Suprapubic skin (tissue), 4 donors: ENCODE results near the gene PCBP2. TPM values are rescaled to one million over a fixed set of nuclear protein-coding genes. Genes with fewer than 3 reads are reported as not detected.
A peak's percentile ranks its signal among the peaks of the same experiment; 100 is the strongest.
"Not testable (repeated sequence)": the region's sequence is repeated elsewhere in the genome, so short reads cannot be mapped to it uniquely, and the experiment has no call there.

ENCODE experiments used
- DNase-seq, 2 donors: peaks; one replicate each; pipeline ENCODE4 v3.0.0-alpha.2; 2019; ENCODE audit warnings: low spot score in 2 of 2
- H3K27ac ChIP-seq: fragments of 200-600 bp; sonication (generic); one replicate; pipeline ENCODE4 v1.5.1; 2019
- H3K27me3 ChIP-seq: fragments of 200-600 bp; sonication (generic); one replicate; pipeline ENCODE4 v1.5.1; 2019
- H3K36me3 ChIP-seq: fragments of 200-600 bp; sonication (generic); one replicate; pipeline ENCODE4 v1.5.1; 2019
- H3K4me1 ChIP-seq: fragments of 200-600 bp; sonication (generic); one replicate; pipeline ENCODE4 v1.5.1; 2019
- H3K4me3 ChIP-seq: fragments of 200-600 bp; sonication (generic); one replicate; pipeline ENCODE4 v1.5.1; 2019; ENCODE audit warnings: mild to moderate bottlenecking
- H3K9me3 ChIP-seq: fragments of 200-600 bp; sonication (generic); one replicate; pipeline ENCODE4 v1.5.1; 2019
- CTCF ChIP-seq, 2 donors: fragments of 200-600 bp in 1 of 2; fragments of 450-650 bp in 1 of 2; sonication (generic) in 1 of 2; IDR thresholded peaks; one replicate each; pipeline ENCODE4 v1.5.1; 2016 to 2019; ENCODE audit warnings: antibody characterized with exemption in 2 of 2, mild to moderate bottlenecking in 1 of 2, moderate library complexity in 1 of 2
- EP300 ChIP-seq: sonication (generic); formaldehyde crosslinking; IDR thresholded peaks from one replicate; pipeline ENCODE4 v1.6.1; 2017; ENCODE audit warnings: antibody characterized with exemption
- POLR2A ChIP-seq, 2 donors: fragments of 450-650 bp; IDR thresholded peaks; one replicate each; pipeline ENCODE4 v1.6.1; 2017; ENCODE audit warnings: antibody characterized with exemption in 2 of 2, mild to moderate bottlenecking in 2 of 2, moderate library complexity in 2 of 2
- POLR2AphosphoS5 ChIP-seq, 3 donors: sonication (generic); formaldehyde crosslinking; IDR thresholded peaks; one replicate each; pipeline ENCODE4 v1.6.1; 2017; ENCODE audit warnings: antibody characterized with exemption in 3 of 3
- WGBS: methylation state at CpG from one replicate; pipeline ENCODE4 v1.1.5; 2018; 5-methylcytosine and 5-hydroxymethylcytosine counted together
- total RNA-seq, 4 donors: library from RNA; depleted of rRNA; stranded (reverse); fragments of >200 nt; gene quantifications; one replicate each; pipeline ENCODE4 v1.1.0, GENCODE V29; 2016

Gene PCBP2
- total RNA-seq, result 100 to 1,000 TPM; 480 to 803 (median 584) TPM

DNA sequence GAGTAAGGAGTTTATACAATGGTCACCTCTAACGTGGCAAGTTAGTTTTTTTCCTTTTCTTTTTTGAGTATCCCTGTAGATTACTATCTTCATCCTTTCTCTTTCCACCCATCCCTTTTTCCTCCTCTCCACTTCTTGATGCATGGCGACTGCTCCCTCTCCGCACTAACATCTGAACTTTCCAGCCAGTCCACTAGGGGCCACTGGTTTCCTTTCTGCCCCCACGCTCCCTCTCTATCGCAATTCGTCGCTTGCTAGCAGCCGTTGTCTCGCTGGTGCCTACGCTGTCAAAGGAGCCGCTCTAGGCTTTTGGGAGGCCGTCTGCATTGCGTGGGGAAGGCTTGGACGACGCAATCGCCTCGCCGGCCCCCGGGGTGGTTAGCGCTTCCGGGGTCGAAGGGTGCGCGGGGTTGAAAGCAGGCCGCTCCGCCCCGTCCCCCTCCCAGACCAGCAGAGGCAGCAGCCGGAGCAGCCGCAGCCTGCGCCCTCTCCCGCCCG, at the start of gene PCBP2:
Gene PCBP2, plus strand, starts transcription at position 442 of the 498 bp plus-strand sequence. CDS start 2,699 bp downstream, outside the sequence.
- Histone ChIP-seq H3K9me3 (no peaks in the 10 kb centered on the region), H3K4me3 (peak within 1 kb of the TSS; percentile 59), H3K4me1 (peaks cover 21% of the 10 kb centered on the region), H3K27ac (peak within 1 kb of the TSS; percentile 94), H3K36me3 (peaks cover 42% of the 10 kb centered on the region), H3K27me3 (no peaks in the 10 kb centered on the region)
- peak; percentile 98 to 99 for DNase-seq
- TF ChIP-seq CTCF (IDR thresholded peaks at IDR 0.05) (peak; percentile 89 to 90), POLR2A (IDR thresholded peaks at IDR 0.05) (peak in 1 of 2 donors; percentile 62), EP300 (no peak), POLR2AphosphoS5 (IDR thresholded peaks at IDR 0.05) (peak; percentile 85 to 99 (median 98))
- WGBS, result under 1% methylated on average over 20 of the region's 32 CpGs

DNA sequence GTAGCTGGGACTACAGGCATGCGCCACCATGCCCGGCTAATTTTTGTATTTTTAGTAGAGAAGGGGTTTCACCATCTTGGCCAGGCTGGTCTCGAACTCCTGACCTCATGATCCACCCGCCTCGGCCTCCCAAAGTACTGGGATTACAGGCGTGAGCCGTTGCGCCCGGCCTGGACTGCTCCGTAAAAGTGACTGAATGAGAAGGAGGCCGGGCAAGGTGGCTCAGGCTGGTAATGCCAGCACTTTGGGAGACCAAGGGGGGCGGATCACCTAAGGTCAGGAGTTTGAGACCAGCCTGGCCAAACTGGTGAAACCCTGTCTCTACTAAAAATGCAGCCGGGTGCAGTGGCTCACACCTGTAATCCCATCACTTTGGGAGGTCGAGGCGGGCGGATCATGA, 49.6 kb upstream of the PCBP2 start:
- Histone ChIP-seq H3K36me3 (peaks cover 39% of the 10 kb centered on the region), H3K4me1 (peaks cover 17% of the 10 kb centered on the region)
- H3K27me3 ChIP-seq, H3K4me3 ChIP-seq, DNase-seq, H3K9me3 ChIP-seq, H3K27ac ChIP-seq: not testable (repeated sequence)
- WGBS, result 94% methylated on average over 16 of the region's 16 CpGs

GRCh38 chr12:53402871-53403270, 49.0 kb upstream of the PCBP2 start:
- H3K4me3 ChIP-seq, result no peak overlapping the region
- no peaks in the 10 kb centered on the region for H3K9me3 ChIP-seq
- TF ChIP-seq CTCF (IDR thresholded peaks at IDR 0.05) (no peak), POLR2A (IDR thresholded peaks at IDR 0.05) (no peak), EP300 (no peak), POLR2AphosphoS5 (IDR thresholded peaks at IDR 0.05) (no peak)
- H3K4me1 ChIP-seq, result peaks cover 14% of the 10 kb centered on the region
- H3K27me3 ChIP-seq, result no peaks in the 10 kb centered on the region
- no peak for DNase-seq
- 72% methylated on average over 7 of the region's 7 CpGs for WGBS
- peaks cover 44% of the 10 kb centered on the region for H3K36me3 ChIP-seq
- no peak overlapping the region for H3K27ac ChIP-seq

- Histone ChIP-seq H3K27me3 (no peaks in the 10 kb centered on the region), H3K9me3 (no peaks in the 10 kb centered on the region), H3K36me3 (peaks cover 62% of the 10 kb centered on the region), H3K4me3 (no peak overlapping the region), H3K27ac (no peak overlapping the region), H3K4me1 (peaks cover 15% of the 10 kb centered on the region)
- no peak for TF ChIP-seq POLR2A (IDR thresholded peaks at IDR 0.05)
- DNase-seq, result peak in 1 of 2 donors; percentile 55
- 93% methylated on average over 5 of the region's 5 CpGs for WGBS
Observed at GRCh38 chr12:53410951-53411350, 41.0 kb upstream of the PCBP2 start.

- H3K9me3 ChIP-seq, result no peaks in the 10 kb centered on the region
- no peak overlapping the region for H3K4me3 ChIP-seq
- no peak overlapping the region for H3K27ac ChIP-seq
- DNase-seq, result no peak
- 73% methylated on average over 3 of the region's 3 CpGs for WGBS
- H3K27me3 ChIP-seq, result no peaks in the 10 kb centered on the region
- H3K4me1 ChIP-seq, result peaks cover 15% of the 10 kb centered on the region
- peaks cover 35% of the 10 kb centered on the region for H3K36me3 ChIP-seq
- TF ChIP-seq EP300 (no peak), POLR2AphosphoS5 (IDR thresholded peaks at IDR 0.05) (no peak), CTCF (IDR thresholded peaks at IDR 0.05) (no peak), POLR2A (IDR thresholded peaks at IDR 0.05) (no peak)
Observed at GRCh38 chr12:53413485-53414204, 38.3 kb upstream of the PCBP2 start.

DNA sequence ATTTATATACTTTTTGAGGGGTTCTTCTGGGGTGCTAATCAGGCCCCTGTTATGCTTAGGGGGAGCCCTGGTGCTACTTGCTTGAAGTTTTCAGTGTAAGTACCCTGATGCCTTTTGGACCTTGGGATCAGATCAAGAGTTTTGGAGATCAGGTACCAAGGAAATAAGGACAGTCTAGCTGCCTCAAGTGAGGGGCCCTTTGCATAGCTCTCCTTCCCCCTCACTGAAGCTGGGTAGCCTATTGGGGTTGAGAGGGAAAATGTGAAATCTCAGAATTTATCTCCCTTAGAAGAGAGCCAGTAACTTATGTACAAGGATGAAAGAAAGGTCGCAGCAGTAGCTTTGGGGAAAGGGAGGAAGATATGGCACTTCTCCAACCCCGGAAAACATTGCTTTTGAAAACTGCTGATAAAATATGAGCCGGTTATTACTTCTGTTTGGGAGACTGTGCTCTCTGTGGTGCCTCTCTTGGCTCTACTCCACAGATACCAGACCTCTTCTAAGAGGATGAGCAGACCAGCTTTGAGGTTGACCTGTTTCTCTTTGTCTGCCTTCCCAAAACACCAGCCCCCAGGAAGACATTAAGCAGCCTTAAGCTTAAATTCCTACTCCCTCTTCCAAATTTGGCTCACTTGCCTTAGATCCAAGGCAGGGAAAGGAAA, 37.0 kb upstream of the PCBP2 start:
- 24% methylated on average over 3 of the region's 3 CpGs for WGBS
- Histone ChIP-seq H3K4me3 (no peak overlapping the region), H3K27ac (no peak overlapping the region), H3K36me3 (peaks cover 23% of the 10 kb centered on the region), H3K4me1 (peaks cover 15% of the 10 kb centered on the region), H3K27me3 (no peaks in the 10 kb centered on the region), H3K9me3 (no peaks in the 10 kb centered on the region)
- no peak for TF ChIP-seq EP300
- TF ChIP-seq CTCF (IDR thresholded peaks at IDR 0.05), result no peak
- no peak for TF ChIP-seq POLR2AphosphoS5 (IDR thresholded peaks at IDR 0.05)
- TF ChIP-seq POLR2A (IDR thresholded peaks at IDR 0.05), result no peak
- no peak for DNase-seq

- not testable (repeated sequence) for H3K4me3 ChIP-seq, H3K27me3 ChIP-seq, H3K27ac ChIP-seq, DNase-seq, H3K9me3 ChIP-seq
- 54% methylated on average over 2 of the region's 2 CpGs for WGBS
- Histone ChIP-seq H3K4me1 (peaks cover 15% of the 10 kb centered on the region), H3K36me3 (peaks cover 13% of the 10 kb centered on the region)
Observed at GRCh38 chr12:53415752-53416389, 36.0 kb upstream of the PCBP2 start.

DNA sequence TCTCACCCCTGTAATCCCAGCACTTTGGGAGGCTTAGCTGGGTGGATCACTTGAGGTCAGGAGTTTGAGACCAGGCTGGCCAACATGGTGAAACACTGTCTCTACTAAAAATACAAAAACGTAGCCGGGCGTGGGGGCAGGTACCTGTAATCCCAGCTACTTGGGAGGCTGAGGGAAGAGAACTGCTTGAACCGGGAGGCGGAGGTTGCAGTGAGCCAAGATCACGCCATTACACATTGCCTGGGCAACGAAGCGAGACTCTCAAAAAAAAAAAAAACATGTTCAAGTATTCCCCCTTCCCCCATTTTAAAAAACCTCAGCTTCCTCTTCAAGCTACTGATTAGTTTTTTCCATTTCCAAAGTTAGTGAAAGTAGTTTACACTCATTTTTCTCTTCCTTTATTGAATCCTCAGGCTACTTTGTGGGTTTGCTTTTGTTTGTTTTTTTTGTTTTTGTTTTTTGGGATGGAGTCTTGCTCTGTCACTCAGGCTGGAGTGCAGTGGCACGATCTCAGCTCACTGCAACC, 34.5 kb upstream of the PCBP2 start:
- DNase-seq, H3K27me3 ChIP-seq, H3K4me3 ChIP-seq, H3K36me3 ChIP-seq, H3K9me3 ChIP-seq, H3K27ac ChIP-seq: not testable (repeated sequence)
- WGBS, result 80% methylated on average over 9 of the region's 9 CpGs
- H3K4me1 ChIP-seq, result peaks cover 19% of the 10 kb centered on the region
